Measurements from ENCODE around the gene RPS6KA4.

- no peak for TF ChIP-seq CTCF (conservative IDR thresholded peaks at IDR 0.05; ENCODE audit: low read depth, low read length)
- TF ChIP-seq EZH2 (IDR thresholded peaks at IDR 0.05; ENCODE audit: borderline replicate concordance, low read depth, low read length, poor library complexity, severe bottlenecking), result no peak
Measured at GRCh38 chr11:64352995-64353714, 5.8 kb upstream of the RPS6KA4 start.

Measured in A673 (cell line).